Stimulated activated CD4-positive, alpha-beta T cell treated with anti-CD3 and anti-CD28 coated beads, Interleukin-4, amount 100 ng/mL, for 4 hours (primary cell): ENCODE measurements around the gene SLC12A9.
"Not testable (repeated sequence)": the region's sequence is repeated elsewhere in the genome, so short reads cannot be mapped to it uniquely, and the experiment has no call there.

Experiments
- DNase-seq, 2 experiments: peaks; one replicate each; pipeline ENCODE4 v3.0.0-alpha.2; 2020

Gene SLC12A9

GRCh38 chr7:100852048-100852872 is at the start of gene SLC12A9:
Gene SLC12A9, plus strand, starts transcription at chr7:100852713. Its CDS starts 1,485 bp downstream, at chr7:100854198.
- peak; percentile 82 to 87 for DNase-seq

GRCh38 chr7:100802951-100803350 is 49.6 kb upstream of the SLC12A9 start:
- no peak for DNase-seq

DNA sequence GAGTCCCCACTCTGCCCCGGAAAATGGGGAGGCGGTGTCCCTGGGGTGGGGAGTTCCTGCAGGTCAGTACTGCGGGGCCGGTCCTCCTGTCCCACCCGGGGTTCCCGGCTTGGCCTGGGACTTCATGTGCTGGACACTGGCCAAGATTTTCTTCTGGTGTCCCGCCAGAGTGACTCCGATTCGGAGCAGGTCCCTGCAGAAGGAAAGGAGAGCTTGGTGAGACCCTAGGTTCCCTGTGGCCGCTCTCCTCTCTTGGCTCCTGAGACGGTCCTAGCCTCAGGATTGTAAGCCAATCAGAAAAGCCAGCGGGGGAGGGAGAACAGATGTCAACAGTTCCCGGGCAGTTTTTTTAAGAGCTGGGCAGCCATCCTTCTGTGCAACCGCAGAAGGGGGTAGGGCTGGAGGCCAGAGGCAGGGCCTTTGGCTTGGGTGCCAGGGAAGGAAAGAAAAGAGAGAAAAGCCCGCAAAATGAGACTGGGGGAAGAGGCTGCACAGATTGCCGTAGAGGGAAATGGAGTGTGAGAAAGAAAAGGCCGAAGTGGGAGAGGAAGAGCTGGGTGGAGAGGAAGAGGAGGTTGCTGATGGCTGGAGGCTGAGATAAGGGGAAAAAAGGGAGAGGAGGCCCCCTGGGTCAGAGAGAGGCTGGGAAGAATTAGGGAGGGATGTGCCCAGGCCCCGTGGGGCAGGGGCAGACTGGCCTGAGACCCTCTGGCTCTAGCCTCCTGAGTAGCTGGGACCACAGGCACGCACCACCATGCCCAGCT is 48.9 kb upstream of the SLC12A9 start:
- DNase-seq = no peak

DNA sequence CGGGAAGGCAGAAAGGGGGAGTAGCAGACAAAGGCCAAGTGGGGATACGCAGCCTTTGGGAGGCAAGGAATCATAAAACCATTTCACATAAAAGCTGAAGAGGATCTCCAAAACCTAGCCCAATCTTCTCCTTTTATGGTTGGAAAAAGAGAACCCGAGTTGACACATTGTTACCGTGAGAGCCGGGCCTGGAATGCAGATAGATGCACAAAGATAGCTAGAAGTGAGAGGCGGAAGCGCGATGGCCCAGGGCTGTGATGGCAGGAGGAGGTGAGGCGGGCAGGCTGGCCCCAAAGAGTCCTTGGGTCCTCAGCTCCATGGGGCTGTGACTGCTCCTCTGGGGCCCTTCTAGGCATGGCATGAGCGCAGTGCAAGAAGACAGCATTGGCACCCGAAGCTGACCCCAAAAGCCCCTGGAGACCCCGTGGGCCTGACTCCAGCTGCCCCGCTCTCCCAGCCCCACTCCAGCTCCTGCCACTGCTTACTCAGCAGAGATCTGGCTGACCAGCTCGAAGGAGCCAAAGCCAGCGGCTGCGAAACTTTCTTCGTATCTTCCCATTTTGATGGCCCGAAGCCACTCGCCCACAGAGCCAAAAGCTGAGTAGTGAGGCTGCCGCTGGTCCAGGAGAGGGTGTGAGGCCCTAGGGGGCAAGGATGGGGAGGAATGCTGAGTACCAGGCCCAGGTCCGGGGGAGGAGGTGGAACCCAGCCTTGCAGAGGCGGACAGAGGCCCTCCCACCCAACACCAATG is 47.7 kb upstream of the SLC12A9 start:
- no peak for DNase-seq

- DNase-seq = no peak
Measured at GRCh38 chr7:100806276-100806675, 46.2 kb upstream of the SLC12A9 start.

GRCh38 chr7:100806883-100807282 is 45.6 kb upstream of the SLC12A9 start:
- DNase-seq = not testable (repeated sequence)

- DNase-seq = no peak
Measured at GRCh38 chr7:100808354-100808875, 44.1 kb upstream of the SLC12A9 start.

GRCh38 chr7:100811480-100811879 is 41.0 kb upstream of the SLC12A9 start:
- DNase-seq = no peak

DNA sequence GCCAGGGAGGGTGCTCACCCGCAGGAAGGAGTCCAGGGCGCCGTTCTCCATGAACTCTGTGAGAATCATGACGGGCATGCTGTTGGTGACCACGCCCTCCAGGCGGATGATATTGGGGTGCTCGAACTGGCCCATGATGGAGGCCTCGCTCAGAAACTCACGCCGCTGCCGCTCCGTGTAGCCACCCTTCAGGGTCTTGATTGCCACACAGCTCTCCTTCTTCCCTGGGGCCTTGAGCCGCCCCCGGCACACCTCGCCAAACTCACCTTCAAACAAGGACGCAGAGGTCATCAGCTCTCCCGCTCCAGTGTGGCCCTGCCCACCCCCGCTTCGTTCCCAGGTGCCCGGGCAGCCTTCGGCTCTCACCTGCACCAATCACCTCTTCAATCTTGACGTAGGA is 39.8 kb upstream of the SLC12A9 start:
- no peak for DNase-seq

GRCh38 chr7:100816515-100816914 is 36.0 kb upstream of the SLC12A9 start:
- not testable (repeated sequence) for DNase-seq

- no peak for DNase-seq
Measured at GRCh38 chr7:100817097-100817496, 35.4 kb upstream of the SLC12A9 start.

GRCh38 chr7:100818366-100818765 is 34.1 kb upstream of the SLC12A9 start:
- no peak for DNase-seq

GRCh38 chr7:100818825-100819224 is 33.7 kb upstream of the SLC12A9 start:
- DNase-seq = no peak

GRCh38 chr7:100819586-100819985 is 32.9 kb upstream of the SLC12A9 start:
- no peak for DNase-seq

DNA sequence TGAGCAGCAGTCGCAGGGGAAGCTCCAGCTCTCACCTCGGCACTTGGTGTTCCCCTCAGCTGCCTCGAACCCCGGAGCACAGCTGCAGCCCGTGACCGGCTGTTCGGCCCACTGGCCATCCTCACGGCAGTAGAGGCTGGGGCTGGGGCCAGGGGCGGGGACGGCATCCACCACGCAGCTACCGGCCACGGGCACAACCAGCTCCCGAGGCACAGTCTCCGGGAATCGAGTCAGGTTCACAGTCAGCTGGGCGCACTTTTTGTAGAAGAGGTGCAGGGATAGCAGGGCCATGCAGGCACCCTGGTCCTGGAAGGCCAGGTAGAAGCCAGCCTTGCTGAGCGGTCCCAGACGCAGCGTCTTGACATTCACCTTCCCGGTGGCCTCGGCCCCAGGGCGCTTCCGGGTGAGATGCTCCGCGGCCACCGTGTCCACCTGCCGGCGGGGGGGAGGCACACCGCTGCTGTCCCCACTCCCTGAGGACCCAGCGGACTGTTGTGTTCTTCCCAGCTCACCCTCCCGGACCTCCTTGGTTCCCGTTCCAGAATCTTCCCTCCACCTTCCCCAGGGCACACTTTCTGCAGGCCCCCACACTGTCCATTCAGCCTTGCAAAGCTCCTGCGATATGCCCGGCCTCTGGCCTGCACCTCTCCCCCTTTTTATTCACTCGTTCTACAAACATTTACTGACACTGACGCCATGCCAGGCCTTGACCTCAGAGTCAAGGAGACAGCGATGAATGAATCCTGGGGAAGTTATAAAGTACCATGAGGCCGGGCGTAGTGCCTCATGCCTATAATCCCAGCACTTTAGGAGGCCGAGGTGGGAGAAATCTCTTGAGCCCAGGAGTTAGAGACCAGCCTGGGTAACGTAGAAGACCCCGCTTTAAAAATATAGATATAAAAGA is 30.0 kb upstream of the SLC12A9 start:
- DNase-seq = no peak

- DNase-seq = no peak
Measured at GRCh38 chr7:100823140-100823525, 29.4 kb upstream of the SLC12A9 start.

- DNase-seq = no peak
Measured at GRCh38 chr7:100823534-100823933, 29.0 kb upstream of the SLC12A9 start.

GRCh38 chr7:100824499-100825214 is 27.9 kb upstream of the SLC12A9 start:
- DNase-seq = no peak

- DNase-seq = no peak
Measured at GRCh38 chr7:100825215-100825671, 27.3 kb upstream of the SLC12A9 start.

GRCh38 chr7:100825751-100826513 is 26.6 kb upstream of the SLC12A9 start:
- no peak for DNase-seq
